SK-N-MC (cell line): Measurements from ENCODE around the gene CYBA.
A peak's percentile ranks its signal among the peaks of the same experiment; 100 is the strongest.

ENCODE experiments used
- DNase-seq: peaks from one replicate; pipeline ENCODE4 v3.0.0-alpha.2; 2011; ENCODE audit warnings: low read depth, low spot score
- H3K27ac ChIP-seq: fragments of 200-600 bp; sonication (generic); 2 replicates; pipeline ENCODE4 v1.5.1; 2016; ENCODE audit warnings: mixed run types
- H3K36me3 ChIP-seq: fragments of 200-600 bp; sonication (generic); 2 replicates; pipeline ENCODE4 v1.6.1; 2017; ENCODE audit warnings: antibody characterized with exemption, low read length, mixed read lengths; ENCODE audit not compliant: insufficient read depth
- H3K4me3 ChIP-seq: fragments of 200-600 bp; sonication (generic); 2 replicates; pipeline ENCODE4 v1.5.1; 2016
- H3K9ac ChIP-seq: fragments of 200-600 bp; sonication (generic); 2 replicates; pipeline ENCODE4 v1.8.0; 2017; ENCODE audit warnings: mixed run types, mixed read lengths; ENCODE audit not compliant: insufficient read length
- H3K9me3 ChIP-seq: fragments of 200-600 bp; sonication (generic); 2 replicates; pipeline ENCODE4 v1.6.1; 2017; ENCODE audit warnings: low read depth, mild to moderate bottlenecking, antibody characterized with exemption, low read length, moderate library complexity, mixed read lengths
- EZH2 ChIP-seq: fragments of 200-600 bp; sonication (generic); IDR thresholded peaks from one replicate; pipeline ENCODE4 v1.6.1; 2017; ENCODE audit warnings: antibody characterized with exemption
- FOXP2 ChIP-seq: optimal IDR thresholded peaks from 2 replicates; pipeline ENCODE3; 2011; ENCODE audit warnings: mild to moderate bottlenecking, moderate library complexity; ENCODE audit not compliant: insufficient read depth; ENCODE audit errors: extremely low read length, control extremely low read depth
- POLR2AphosphoS5 ChIP-seq: IDR thresholded peaks from 2 replicates; pipeline ENCODE4 v1.6.1; 2012; ENCODE audit warnings: mild to moderate bottlenecking, low read depth, low read length, borderline replicate concordance

The CYBA gene

DNA sequence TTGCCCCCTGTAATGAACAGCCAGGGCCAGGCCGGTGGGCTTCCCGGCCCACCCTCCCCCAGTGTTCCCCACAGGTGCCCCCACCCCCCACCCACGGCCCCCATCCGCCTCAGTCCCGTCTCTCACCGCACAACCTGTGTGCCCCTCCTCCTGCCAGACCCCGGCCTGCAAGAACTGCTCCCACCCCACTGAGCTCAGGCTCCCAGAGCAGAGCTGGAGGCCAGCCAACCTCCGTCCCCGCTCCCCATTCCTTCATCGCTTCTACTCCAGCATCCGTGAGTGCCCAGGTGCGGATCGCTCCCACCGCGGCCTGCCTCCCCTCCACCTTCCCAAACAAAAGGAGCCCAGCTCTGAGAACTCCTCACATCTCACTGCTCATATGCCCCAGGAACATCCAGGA, 7.9 kb upstream of the CYBA start:
- Histone ChIP-seq H3K9ac (no peak overlapping the region), H3K9me3 (no peaks in the 10 kb centered on the region), H3K36me3 (no peaks in the 10 kb centered on the region; the same call in 1 of the 2 replicates), H3K4me3 (no peak overlapping the region), H3K27ac (no peak overlapping the region)
- TF ChIP-seq FOXP2 (no peak), POLR2AphosphoS5 (no peak), EZH2 (no peak)
- DNase-seq, result no peak

DNA sequence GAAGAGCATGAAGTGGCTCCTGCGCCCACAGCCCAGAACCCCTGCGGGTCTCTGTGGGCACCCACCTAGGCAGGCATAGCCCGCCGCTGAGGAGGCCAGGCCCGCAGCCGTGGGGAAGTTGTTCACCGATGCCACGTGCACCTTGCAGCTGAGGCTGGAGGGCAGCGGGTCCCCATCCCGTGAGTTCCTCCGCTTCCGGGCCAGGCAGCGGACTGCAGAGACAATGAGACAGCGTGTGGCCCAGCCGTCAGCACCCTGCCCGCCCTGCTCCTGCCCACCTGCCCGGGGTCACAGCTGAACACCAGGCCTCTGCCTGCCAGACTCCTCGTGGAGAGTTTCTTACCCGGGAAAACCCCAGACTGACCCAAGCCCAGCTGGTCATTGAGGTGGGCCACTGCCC, 6.5 kb upstream of the CYBA start:
- DNase-seq, result no peak
- TF ChIP-seq EZH2 (no peak), FOXP2 (no peak)
- H3K36me3 ChIP-seq, result no peaks in the 10 kb centered on the region; the same call in 1 of the 2 replicates
- H3K9ac ChIP-seq, result no peak overlapping the region
- no peaks in the 10 kb centered on the region for H3K9me3 ChIP-seq
- H3K27ac ChIP-seq, result no peak overlapping the region
- no peak overlapping the region for H3K4me3 ChIP-seq

- no peaks in the 10 kb centered on the region for H3K9me3 ChIP-seq
- TF ChIP-seq POLR2AphosphoS5 (no peak), EZH2 (no peak), FOXP2 (no peak)
- no peak for DNase-seq
- H3K27ac ChIP-seq, result no peak overlapping the region
- no peak overlapping the region for H3K9ac ChIP-seq
- no peak overlapping the region for H3K4me3 ChIP-seq
- H3K36me3 ChIP-seq, result no peaks in the 10 kb centered on the region; the same call in 1 of the 2 replicates
Observed at GRCh38 chr16:88656291-88656980, 5.6 kb upstream of the CYBA start.

DNA sequence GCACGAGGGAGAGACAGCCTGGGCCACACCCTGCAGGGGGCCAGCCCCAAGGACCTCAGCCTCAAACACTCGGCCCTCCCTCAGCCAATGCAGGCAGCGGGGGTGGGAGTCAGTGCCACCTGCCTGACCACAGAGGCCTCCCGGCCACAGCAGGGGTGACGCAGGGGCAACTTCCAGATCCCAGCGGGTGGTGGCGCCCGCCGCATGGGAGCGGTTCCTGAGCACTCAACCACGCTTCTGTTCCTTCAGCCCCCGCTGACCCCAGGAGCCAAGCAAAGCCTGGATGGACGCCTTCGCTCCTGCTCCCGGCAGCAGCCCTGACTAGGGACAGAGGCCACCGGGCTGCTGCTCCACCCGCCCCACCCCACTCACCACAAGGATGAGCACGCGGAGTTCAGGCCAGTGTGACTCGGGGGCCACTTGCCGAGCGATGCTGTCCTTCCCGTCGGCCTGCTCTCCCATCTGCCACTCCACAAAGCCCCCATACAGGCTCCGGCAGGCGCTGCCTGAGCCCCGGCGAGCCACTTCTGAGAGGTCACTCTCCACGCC, 5.0 kb upstream of the CYBA start:
- DNase-seq, result no peak
- H3K36me3 ChIP-seq, result no peaks in the 10 kb centered on the region; the same call in 1 of the 2 replicates
- H3K9ac ChIP-seq, result no peak overlapping the region
- no peak overlapping the region for H3K27ac ChIP-seq
- H3K4me3 ChIP-seq, result no peak overlapping the region
- TF ChIP-seq POLR2AphosphoS5 (no peak), FOXP2 (no peak), EZH2 (no peak)
- no peaks in the 10 kb centered on the region for H3K9me3 ChIP-seq

GRCh38 chr16:88655053-88655732, 4.3 kb upstream of the CYBA start:
- Histone ChIP-seq H3K9ac (no peak overlapping the region), H3K36me3 (no peaks in the 10 kb centered on the region; the same call in 1 of the 2 replicates), H3K4me3 (no peak overlapping the region), H3K27ac (no peak overlapping the region), H3K9me3 (no peaks in the 10 kb centered on the region)
- no peak for DNase-seq
- TF ChIP-seq POLR2AphosphoS5 (no peak), EZH2 (no peak), FOXP2 (no peak)

DNA sequence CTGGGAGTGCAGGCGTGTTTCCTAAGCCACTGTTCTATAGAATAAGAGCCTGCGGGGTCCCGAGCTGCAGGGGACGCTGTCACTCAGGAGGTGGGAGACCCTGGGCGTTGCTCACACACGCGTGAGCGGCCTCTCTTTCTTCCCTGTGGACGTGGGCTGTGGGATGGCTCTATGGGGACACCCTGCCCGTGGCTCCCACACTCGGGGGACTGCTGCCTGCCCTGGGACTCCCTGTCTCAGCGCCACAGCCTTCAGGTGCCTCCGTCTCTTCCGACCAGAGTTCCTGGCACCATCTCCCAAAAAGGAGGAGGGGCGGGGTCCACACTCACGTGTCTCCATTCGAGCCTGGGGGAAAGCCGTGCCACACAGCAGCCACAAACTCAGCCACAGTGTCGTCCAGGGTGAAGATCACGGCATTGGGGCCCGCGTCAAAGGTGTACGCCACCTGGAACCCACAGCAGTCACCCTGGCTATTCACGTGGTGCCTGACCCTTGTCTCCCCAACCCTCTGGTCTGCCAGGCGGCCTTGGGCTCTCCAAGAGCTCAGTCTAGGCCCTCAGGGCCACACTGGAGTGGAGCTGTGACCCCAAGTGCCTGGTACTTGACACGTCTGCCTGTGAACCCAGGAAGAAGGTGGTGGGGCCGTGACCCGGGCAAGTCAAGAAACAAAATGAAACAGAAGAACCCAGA, 3.7 kb upstream of the CYBA start:
- Histone ChIP-seq H3K27ac (no peak overlapping the region), H3K36me3 (no peaks in the 10 kb centered on the region; the same call in 1 of the 2 replicates), H3K9me3 (no peaks in the 10 kb centered on the region), H3K9ac (no peak overlapping the region), H3K4me3 (no peak overlapping the region)
- TF ChIP-seq FOXP2 (no peak), POLR2AphosphoS5 (no peak), EZH2 (no peak)
- DNase-seq, result no peak

DNA sequence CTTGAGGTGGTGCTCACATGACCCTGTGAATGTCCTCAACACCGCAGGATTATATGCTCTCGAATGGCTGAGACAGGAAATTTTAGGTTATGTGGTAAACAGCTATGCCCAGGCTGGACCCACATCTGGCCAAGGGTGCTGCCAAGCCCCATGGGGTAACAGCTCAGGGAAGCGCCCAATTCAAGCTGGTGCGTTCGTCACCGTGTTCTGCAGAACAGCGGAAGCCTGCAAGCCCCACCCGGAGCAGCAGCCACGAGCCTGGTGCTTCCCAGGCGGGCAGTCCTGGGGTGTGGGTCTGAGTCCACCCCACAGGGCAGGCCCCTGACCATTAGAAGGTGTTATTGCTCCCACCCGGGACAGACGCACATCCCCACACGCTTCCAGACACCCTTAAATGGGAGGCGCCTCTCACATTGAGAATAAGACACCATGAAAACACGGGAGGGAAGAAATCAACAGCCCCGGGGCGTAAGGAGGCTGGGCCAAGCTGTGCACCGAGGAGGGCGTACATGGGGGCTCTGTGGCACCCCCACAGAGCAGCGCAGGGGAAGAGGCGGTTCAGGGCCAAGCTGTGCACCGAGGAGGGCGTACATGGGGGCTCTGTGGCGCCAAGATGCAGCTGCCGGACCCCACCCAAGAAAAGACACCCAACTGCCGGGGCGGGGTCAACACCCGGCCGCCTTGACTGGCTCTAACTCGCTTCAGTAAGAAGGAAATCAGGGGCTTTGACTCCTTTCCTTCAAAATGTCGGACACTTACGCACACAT, 2.9 kb upstream of the CYBA start:
- Histone ChIP-seq H3K36me3 (no peaks in the 10 kb centered on the region; the same call in 1 of the 2 replicates), H3K27ac (no peak overlapping the region), H3K9me3 (no peaks in the 10 kb centered on the region), H3K9ac (no peak overlapping the region), H3K4me3 (no peak overlapping the region)
- DNase-seq, result no peak
- peak; percentile 60 for TF ChIP-seq FOXP2
- no peak for TF ChIP-seq EZH2
- no peak for TF ChIP-seq POLR2AphosphoS5

- Histone ChIP-seq H3K4me3 (no peak overlapping the region), H3K9me3 (no peaks in the 10 kb centered on the region), H3K36me3 (no peaks in the 10 kb centered on the region; the same call in 1 of the 2 replicates), H3K9ac (no peak overlapping the region), H3K27ac (no peak overlapping the region)
- DNase-seq, result no peak
- no peak for TF ChIP-seq EZH2
- no peak for TF ChIP-seq POLR2AphosphoS5
- no peak for TF ChIP-seq FOXP2
Observed at GRCh38 chr16:88653101-88653500, 2.2 kb upstream of the CYBA start.
